SH-SY5Y (cell line): ENCODE results near the gene JAZF1.

Experiments used
- GATA2 ChIP-seq: IDR thresholded peaks from 2 replicates; pipeline ENCODE4 v1.6.1; 2011; ENCODE audit warnings: mild to moderate bottlenecking, low read depth, low read length
- GATA3 ChIP-seq: IDR thresholded peaks from 2 replicates; pipeline ENCODE4 v1.6.1; 2011; ENCODE audit warnings: low read depth, mild to moderate bottlenecking, low read length, moderate library complexity

GRCh38 chr7:28002638-28003037, 178.0 kb downstream of the JAZF1 start:
- no peak for TF ChIP-seq GATA3
- TF ChIP-seq GATA2: no peak
